ENCODE results near the gene STRADB. TPM values are rescaled to one million over a fixed set of nuclear protein-coding genes. Genes with fewer than 3 reads are reported as not detected.
A peak's percentile ranks its signal among the peaks of the same experiment; 100 is the strongest.
"Not testable (repeated sequence)": the region's sequence is repeated elsewhere in the genome, so short reads cannot be mapped to it uniquely, and the experiment has no call there.

Gene STRADB
- total and polyA plus RNA-seq, 4 experiments from 2014 or later, result 17.3 to 36.2 (median 21.6) TPM

DNA sequence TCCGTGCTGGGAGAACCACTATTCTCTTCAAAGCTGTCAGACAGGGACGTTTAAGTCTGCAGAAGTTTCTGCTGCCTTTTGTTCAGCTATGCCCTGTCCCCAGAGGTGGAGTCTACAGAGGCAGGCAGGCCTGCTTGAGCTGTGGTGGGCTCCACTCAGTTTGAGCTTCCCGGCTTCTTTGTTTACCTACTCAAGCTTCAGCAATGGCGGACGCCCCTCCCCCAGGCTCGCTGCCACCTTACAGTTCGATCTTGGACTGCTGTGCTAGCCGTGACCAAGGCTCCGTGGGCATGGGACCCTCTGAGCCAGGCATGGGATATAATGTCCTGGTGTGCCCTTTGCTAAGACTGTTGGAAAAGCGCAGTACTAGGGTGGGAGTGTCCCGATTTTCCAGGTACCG lies 21.2 kb upstream of the STRADB start:
- CTCF ChIA-PET (ENCODE audit: partially characterized antibody), result interaction anchor here (1.6 to 2.9 kb wide), 4 partner anchors 11 to 198 kb away, joined by 3 to 8 read pairs (median 7); no protein-coding TSS in a partner anchor
- POLR2A ChIA-PET (ENCODE audit: partially characterized antibody), result interaction anchor here (13.0 kb wide), 1 partner anchor 19 kb away, joined by 154 read pairs; the partner anchor contains the start of genes STRADB and TRAK2
- H3K27me3 ChIP-seq (ENCODE audit: insufficient read depth, low read length); H3K27me3 Mint-ChIP-seq; H3K9me3 Mint-ChIP-seq; H3K4me3 ChIP-seq (ENCODE audit: low read length in 2 of 2); H3K27ac ChIP-seq (ENCODE audit: low read depth, low read length); H3K9me3 ChIP-seq (ENCODE audit: control insufficient read depth in 1 of 2, low read length in 2 of 2); intact Hi-C loops (cut with micrococcal nuclease); H3K36me3 ChIP-seq (ENCODE audit: insufficient read depth, low read length); H3K4me3 Mint-ChIP-seq; DNase-seq: not testable (repeated sequence)
- peaks cover 42% of the 10 kb centered on the region for H3K4me1 ChIP-seq (ENCODE audit: insufficient read depth, low read length)
- H3K4me1 Mint-ChIP-seq, result peaks cover 43 to 74% (median 58%) of the 10 kb centered on the region in 4 donors
- peak overlapping the region in 1 of 7 donors; percentile 47 for H3K27ac Mint-ChIP-seq
- peaks cover 8 to 12% of the 10 kb centered on the region in 2 donors for H3K36me3 Mint-ChIP-seq

DNA sequence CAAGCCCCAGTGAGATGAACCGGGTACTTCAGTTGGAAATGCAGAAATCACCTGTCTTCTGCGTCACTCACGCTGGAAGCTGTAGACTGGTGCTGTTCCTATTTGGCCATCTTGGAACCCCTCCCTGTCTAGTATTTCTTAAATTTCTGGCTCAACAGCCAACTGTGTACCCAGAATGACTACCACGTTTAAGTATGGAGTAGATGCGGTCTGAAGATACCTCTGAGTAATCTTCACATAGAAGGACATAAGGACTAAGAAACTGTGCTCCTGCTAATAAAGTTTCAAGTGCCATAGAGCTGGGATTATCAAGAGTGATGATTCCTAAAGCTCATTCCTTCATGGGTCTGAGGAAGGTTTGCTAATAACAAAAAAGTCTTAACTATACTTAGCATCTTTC lies 20.7 kb upstream of the STRADB start:
- intact Hi-C loops (cut with micrococcal nuclease), result no loop called here

DNA sequence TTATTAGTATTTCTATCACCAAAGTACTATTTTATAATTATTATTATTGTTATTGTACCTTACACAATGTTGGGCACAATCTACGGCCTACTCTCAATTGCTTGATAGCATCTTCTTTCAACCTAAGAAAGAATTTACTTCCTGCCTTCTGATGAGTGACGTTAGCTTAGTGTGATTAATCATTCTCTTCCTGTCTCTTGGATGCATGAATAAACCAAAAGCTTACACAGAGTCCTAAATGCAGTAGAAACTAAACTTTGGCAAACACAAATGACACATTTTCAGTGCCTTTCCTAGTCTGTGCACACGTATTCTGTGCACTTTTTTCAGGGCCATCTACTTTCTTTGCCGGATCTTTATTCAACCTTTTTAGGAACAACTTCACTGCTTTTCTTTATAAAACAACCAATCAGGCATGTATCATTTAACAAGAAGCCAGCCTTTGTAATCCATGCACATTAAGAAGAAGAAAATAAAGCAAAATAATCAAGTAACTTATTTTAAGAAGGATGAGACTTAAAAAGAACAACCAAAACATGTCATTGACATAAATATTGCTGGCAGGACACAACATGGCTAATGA lies 19.4 kb upstream of the STRADB start:
- Histone ChIP-seq H3K36me3 (ENCODE audit: insufficient read depth, low read length) (no peaks in the 10 kb centered on the region), H3K27me3 (ENCODE audit: insufficient read depth, low read length) (no peaks in the 10 kb centered on the region), H3K27ac (ENCODE audit: low read depth, low read length) (peak overlapping the region; percentile 42), H3K9me3 (ENCODE audit: control insufficient read depth in 1 of 2, low read length in 2 of 2) (no peaks in the 10 kb centered on the region), H3K4me1 (ENCODE audit: insufficient read depth, low read length) (peaks cover 52% of the 10 kb centered on the region), H3K4me3 (ENCODE audit: low read length in 2 of 2) (no peak overlapping the region)
- H3K27ac Mint-ChIP-seq, result peak overlapping the region; percentile 43 to 94 (median 90)
- CTCF ChIA-PET (ENCODE audit: partially characterized antibody), result interaction anchor here (0.7 to 2.9 kb wide), 6 partner anchors 9 to 313 kb away, joined by 3 to 8 read pairs (median 6); no protein-coding TSS in a partner anchor
- intact Hi-C loops (cut with micrococcal nuclease), result loop anchor here (1.0 kb wide), 1 partner anchor 19 kb away; the partner anchor contains the start of genes STRADB and TRAK2
- H3K36me3 Mint-ChIP-seq, result peaks cover 8 to 10% of the 10 kb centered on the region in 2 donors
- peaks cover 0 to 5% (median 0%) of the 10 kb centered on the region in 8 donors for H3K9me3 Mint-ChIP-seq
- H3K4me3 Mint-ChIP-seq, result peak overlapping the region in 6 of 8 donors; percentile 7 to 83 (median 54)
- no peaks in the 10 kb centered on the region for H3K27me3 Mint-ChIP-seq
- peaks cover 44 to 77% (median 61%) of the 10 kb centered on the region in 4 donors for H3K4me1 Mint-ChIP-seq
- POLR2A ChIA-PET (ENCODE audit: partially characterized antibody), result interaction anchor here (1.1 to 13.0 kb wide), 4 partner anchors 17 to 200 kb away, joined by 3 to 154 read pairs (median 4); partner anchors contain the start of genes STRADB and TRAK2
- DNase-seq, result peak in 4 of 5 donors; percentile 33 to 46 (median 42)

More for the DNA sequence above, 20.7 kb upstream of the STRADB start:
- no peaks in the 10 kb centered on the region for H3K36me3 ChIP-seq (ENCODE audit: insufficient read depth, low read length)
- Mint-ChIP-seq H3K27me3 (no peaks in the 10 kb centered on the region), H3K4me1 (peaks cover 43 to 76% (median 62%) of the 10 kb centered on the region in 4 donors), H3K9me3 (peaks cover 0 to 5% (median 0%) of the 10 kb centered on the region in 8 donors), H3K4me3 (no peak overlapping the region), H3K27ac (peak overlapping the region in 3 of 7 donors; percentile 63 to 91 (median 80)), H3K36me3 (peaks cover 8 to 12% of the 10 kb centered on the region in 2 donors)
- ChIA-PET CTCF (ENCODE audit: partially characterized antibody) (interaction anchor here (1.6 to 2.9 kb wide), 4 partner anchors 10 to 199 kb away, joined by 3 to 8 read pairs (median 7); no protein-coding TSS in a partner anchor), POLR2A (ENCODE audit: partially characterized antibody) (interaction anchor here (1.2 to 13.0 kb wide), 3 partner anchors 18 to 199 kb away, joined by 3 to 154 read pairs (median 4); partner anchors contain the start of genes STRADB and TRAK2)
- no peak overlapping the region for H3K27ac ChIP-seq (ENCODE audit: low read depth, low read length)
- H3K27me3 ChIP-seq (ENCODE audit: insufficient read depth, low read length), result no peaks in the 10 kb centered on the region
- H3K9me3 ChIP-seq (ENCODE audit: control insufficient read depth in 1 of 2, low read length in 2 of 2), result no peaks in the 10 kb centered on the region
- no peak for DNase-seq
- H3K4me1 ChIP-seq (ENCODE audit: insufficient read depth, low read length), result peaks cover 47% of the 10 kb centered on the region
- no peak overlapping the region for H3K4me3 ChIP-seq (ENCODE audit: low read length in 2 of 2)

DNA sequence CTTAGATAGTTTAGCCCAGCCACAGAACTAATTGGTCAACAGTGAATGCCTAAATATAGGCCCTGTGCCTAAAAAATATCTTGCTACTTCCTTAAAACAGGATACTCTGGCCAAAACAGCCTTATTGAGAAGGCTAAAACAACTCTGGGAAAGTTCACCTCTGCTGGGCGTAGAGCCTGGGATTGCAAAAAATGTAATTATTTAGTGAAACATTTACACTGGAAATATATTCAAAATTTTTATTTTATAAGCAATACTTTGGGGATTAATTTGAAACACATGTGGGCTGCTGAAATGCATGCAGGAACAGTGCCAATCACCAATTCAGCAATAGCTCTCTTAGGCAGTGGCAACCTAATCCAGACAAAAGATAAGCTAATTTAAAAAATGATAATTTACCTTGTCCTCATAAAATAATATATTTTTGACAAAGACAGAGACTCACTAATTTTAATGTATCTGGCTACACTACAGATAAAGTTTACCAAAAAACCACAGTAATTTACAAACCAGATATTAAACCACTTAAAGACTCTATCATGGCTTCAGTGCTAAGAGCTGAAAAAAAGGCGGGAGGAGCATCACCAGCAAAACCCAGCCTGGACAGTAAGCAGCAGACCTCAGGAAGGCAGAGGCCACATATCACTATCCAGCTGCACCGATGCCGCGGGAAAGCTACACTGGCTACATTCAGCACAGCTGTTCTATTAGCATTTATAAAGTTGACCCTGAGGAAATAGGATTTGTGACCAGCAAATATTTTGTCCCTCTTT lies 18.7 kb upstream of the STRADB start:
- H3K36me3 Mint-ChIP-seq, result peaks cover 8 to 10% of the 10 kb centered on the region in 2 donors
- no peak for DNase-seq
- H3K9me3 Mint-ChIP-seq, result peaks cover 0 to 5% (median 0%) of the 10 kb centered on the region in 8 donors
- Histone ChIP-seq H3K4me3 (ENCODE audit: low read length in 2 of 2) (no peak overlapping the region), H3K36me3 (ENCODE audit: insufficient read depth, low read length) (no peaks in the 10 kb centered on the region), H3K4me1 (ENCODE audit: insufficient read depth, low read length) (peaks cover 52% of the 10 kb centered on the region), H3K27me3 (ENCODE audit: insufficient read depth, low read length) (no peaks in the 10 kb centered on the region), H3K27ac (ENCODE audit: low read depth, low read length) (peak overlapping the region; percentile 42), H3K9me3 (ENCODE audit: control insufficient read depth in 1 of 2, low read length in 2 of 2) (no peaks in the 10 kb centered on the region)
- no peaks in the 10 kb centered on the region for H3K27me3 Mint-ChIP-seq
- H3K4me3 Mint-ChIP-seq, result peak overlapping the region in 7 of 8 donors; percentile 52 to 83 (median 64)
- H3K27ac Mint-ChIP-seq, result peak overlapping the region; percentile 87 to 94 (median 91)
- H3K4me1 Mint-ChIP-seq, result peaks cover 49 to 83% (median 64%) of the 10 kb centered on the region in 4 donors
- ChIA-PET CTCF (ENCODE audit: partially characterized antibody) (interaction anchor here (1.5 to 2.9 kb wide), 4 partner anchors 8 to 314 kb away, joined by 5 to 8 read pairs (median 7); no protein-coding TSS in a partner anchor), POLR2A (ENCODE audit: partially characterized antibody) (interaction anchor here (1.1 to 13.0 kb wide), 5 partner anchors 16 to 348 kb away, joined by 3 to 154 read pairs (median 4); partner anchors contain the start of genes ALS2, CASP8, STRADB and TRAK2)
- intact Hi-C loops (cut with micrococcal nuclease), result loop anchor here (1.0 kb wide), 2 partner anchors 14 to 18 kb away; partner anchors contain the start of genes STRADB and TRAK2

DNA sequence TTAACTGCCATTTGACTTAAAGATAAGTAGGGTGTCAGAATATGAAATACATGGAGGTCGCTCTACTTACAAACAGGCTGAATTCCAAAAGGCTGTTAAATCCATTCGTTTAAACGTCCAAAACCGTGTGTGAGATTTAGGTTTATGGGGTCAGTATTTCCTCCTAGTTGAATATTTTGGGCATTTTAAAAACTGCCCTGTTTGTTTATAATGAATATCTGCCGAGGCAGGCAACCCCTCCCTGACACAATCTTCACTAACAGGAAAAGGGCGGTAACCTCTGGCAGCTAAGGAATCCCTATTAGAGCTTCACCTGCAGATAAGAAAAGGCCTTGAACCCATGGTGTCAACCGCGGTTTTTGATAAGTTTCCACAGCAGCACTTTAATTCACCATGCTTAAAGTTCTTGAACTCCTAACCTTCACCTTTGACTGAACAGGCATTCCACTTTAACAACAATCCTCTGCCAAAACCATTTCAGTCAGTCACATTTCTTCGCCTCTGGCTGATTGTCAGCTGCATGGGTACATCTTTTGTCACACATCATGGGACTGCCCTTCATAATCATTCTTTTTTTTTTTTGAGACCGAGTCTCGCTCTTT lies 18.0 kb upstream of the STRADB start:
- H3K36me3 Mint-ChIP-seq, result peaks cover 8 to 12% of the 10 kb centered on the region in 2 donors
- Histone ChIP-seq H3K4me1 (ENCODE audit: insufficient read depth, low read length) (peaks cover 52% of the 10 kb centered on the region), H3K36me3 (ENCODE audit: insufficient read depth, low read length) (no peaks in the 10 kb centered on the region), H3K27me3 (ENCODE audit: insufficient read depth, low read length) (no peaks in the 10 kb centered on the region), H3K4me3 (ENCODE audit: low read length in 2 of 2) (no peak overlapping the region), H3K27ac (ENCODE audit: low read depth, low read length) (no peak overlapping the region), H3K9me3 (ENCODE audit: control insufficient read depth in 1 of 2, low read length in 2 of 2) (no peaks in the 10 kb centered on the region)
- H3K27ac Mint-ChIP-seq, result peak overlapping the region; percentile 87 to 94 (median 91)
- H3K9me3 Mint-ChIP-seq, result peaks cover 0 to 5% (median 0%) of the 10 kb centered on the region in 8 donors
- ChIA-PET CTCF (ENCODE audit: partially characterized antibody) (interaction anchor here (1.0 kb wide), 1 partner anchor 13 kb away, joined by 3 read pairs; no protein-coding TSS in a partner anchor), POLR2A (ENCODE audit: partially characterized antibody) (interaction anchor here (0.6 to 13.0 kb wide), 5 partner anchors 16 to 347 kb away, joined by 3 to 154 read pairs (median 4); partner anchors contain the start of genes ALS2, CASP8, STRADB and TRAK2)
- no peaks in the 10 kb centered on the region for H3K27me3 Mint-ChIP-seq
- H3K4me3 Mint-ChIP-seq, result peak overlapping the region in 7 of 8 donors; percentile 49 to 83 (median 64)
- intact Hi-C loops (cut with micrococcal nuclease), result loop anchor here (1.0 kb wide), 1 partner anchor 14 kb away; no protein-coding TSS in a partner anchor
- no peak for DNase-seq
- H3K4me1 Mint-ChIP-seq, result peaks cover 47 to 84% (median 69%) of the 10 kb centered on the region in 4 donors

DNA sequence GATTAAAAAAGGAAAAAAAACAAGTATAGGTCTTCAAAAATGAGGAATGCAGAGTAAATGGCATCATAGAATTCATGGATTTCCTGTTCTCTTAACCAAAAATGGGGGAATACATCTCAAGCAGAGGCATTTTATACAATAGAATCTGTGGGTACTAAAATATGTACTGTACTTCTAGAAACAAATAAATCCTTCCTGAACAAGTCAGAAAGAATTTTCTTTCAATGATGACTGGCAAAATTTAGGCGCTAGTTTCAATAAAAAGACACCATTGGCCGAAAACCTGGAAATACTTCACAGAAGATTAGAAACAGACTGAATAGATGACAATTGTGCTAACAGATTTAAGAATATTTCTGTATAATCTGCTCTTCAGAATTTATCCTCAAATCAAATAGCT lies 15.4 kb upstream of the STRADB start:
- Histone ChIP-seq H3K27ac (ENCODE audit: low read depth, low read length) (no peak overlapping the region), H3K27me3 (ENCODE audit: insufficient read depth, low read length) (no peaks in the 10 kb centered on the region), H3K36me3 (ENCODE audit: insufficient read depth, low read length) (no peaks in the 10 kb centered on the region), H3K4me1 (ENCODE audit: insufficient read depth, low read length) (peaks cover 56% of the 10 kb centered on the region), H3K9me3 (ENCODE audit: control insufficient read depth in 1 of 2, low read length in 2 of 2) (no peaks in the 10 kb centered on the region), H3K4me3 (ENCODE audit: low read length in 2 of 2) (no peak overlapping the region)
- Mint-ChIP-seq H3K36me3 (peaks cover 12 to 19% of the 10 kb centered on the region in 2 donors), H3K27ac (peak overlapping the region in 3 of 7 donors; percentile 19 to 77 (median 75)), H3K9me3 (no peaks in the 10 kb centered on the region), H3K27me3 (no peaks in the 10 kb centered on the region), H3K4me3 (no peak overlapping the region), H3K4me1 (peaks cover 47 to 91% (median 74%) of the 10 kb centered on the region in 4 donors)
- intact Hi-C loops (cut with micrococcal nuclease), result no loop called here
- CTCF ChIA-PET (ENCODE audit: partially characterized antibody), result no interaction called here
- no peak for DNase-seq
- POLR2A ChIA-PET (ENCODE audit: partially characterized antibody), result interaction anchor here (13.0 kb wide), 1 partner anchor 13 kb away, joined by 154 read pairs; the partner anchor contains the start of genes STRADB and TRAK2
